H9 (cell line): ENCODE measurements around the gene MROH7. TPM values are rescaled to one million over a fixed set of nuclear protein-coding genes. Genes with fewer than 3 reads are reported as not detected.

Experiments
- DNase-seq: peaks from one replicate; pipeline ENCODE4 v3.0.0-alpha.2; 2017
- H2AFZ ChIP-seq: one replicate; pipeline ENCODE4 v1.6.1; 2013; ENCODE audit warnings: mild to moderate bottlenecking, low read length, control low read depth, moderate library complexity
- H2AK5ac ChIP-seq: 2 replicates; pipeline ENCODE4 v1.6.1; 2013; ENCODE audit warnings: low read length, control low read depth, mixed read lengths; ENCODE audit not compliant: insufficient read length
- H2BK120ac ChIP-seq: one replicate; pipeline ENCODE4 v1.6.1; 2013; ENCODE audit warnings: low read depth, mild to moderate bottlenecking, low read length, control low read depth, inconsistent platforms; ENCODE audit not compliant: poor library complexity, severe bottlenecking
- H2BK12ac ChIP-seq: 2 replicates; pipeline ENCODE4 v1.6.1; 2013; ENCODE audit warnings: low read length, control low read depth, mixed read lengths, low read depth; ENCODE audit not compliant: insufficient read length
- H2BK15ac ChIP-seq: 2 replicates; pipeline ENCODE4 v1.6.1; 2013; ENCODE audit warnings: low read depth, low read length, control low read depth
- H2BK20ac ChIP-seq: one replicate; pipeline ENCODE4 v1.6.1; 2013; ENCODE audit warnings: low read depth, mild to moderate bottlenecking, low read length, control low read depth, inconsistent platforms; ENCODE audit not compliant: poor library complexity, severe bottlenecking
- H2BK5ac ChIP-seq: 2 replicates; pipeline ENCODE4 v1.6.1; 2013; ENCODE audit warnings: low read length, control low read depth, mixed read lengths; ENCODE audit not compliant: insufficient read length
- H3K14ac ChIP-seq: 2 replicates; pipeline ENCODE4 v1.6.1; 2013; ENCODE audit warnings: low read length, control low read depth; ENCODE audit not compliant: insufficient read depth
- H3K18ac ChIP-seq: 2 replicates; pipeline ENCODE4 v1.6.1; 2013; ENCODE audit warnings: low read depth, mild to moderate bottlenecking, mixed read lengths, low read length, control low read depth; ENCODE audit not compliant: insufficient read length
- H3K23ac ChIP-seq: 2 replicates; pipeline ENCODE4 v1.6.1; 2013; ENCODE audit warnings: low read length, control low read depth, mixed read lengths, low read depth; ENCODE audit not compliant: insufficient read length
- H3K23me2 ChIP-seq: 2 replicates; pipeline ENCODE4 v1.6.1; 2013; ENCODE audit warnings: low read depth, mild to moderate bottlenecking, mixed read lengths, low read length, control low read depth; ENCODE audit not compliant: insufficient read length, poor library complexity, severe bottlenecking
- H3K27ac ChIP-seq: 2 replicates; pipeline ENCODE4 v1.5.1; 2013; ENCODE audit warnings: low read length, control low read depth, mixed read lengths, low read depth; ENCODE audit not compliant: insufficient read length
- H3K27me3 ChIP-seq: 2 replicates; pipeline ENCODE4 v1.6.1; 2013; ENCODE audit warnings: low read length, control low read depth, inconsistent platforms; ENCODE audit not compliant: insufficient read depth
- H3K4ac ChIP-seq: 2 replicates; pipeline ENCODE4 v1.6.1; 2013; ENCODE audit warnings: low read depth, mild to moderate bottlenecking, control low read depth, inconsistent platforms, low read length, moderate library complexity
- H3K4me1 ChIP-seq: 2 replicates; pipeline ENCODE4 v1.6.1; 2013; ENCODE audit warnings: low read length, control low read depth, inconsistent platforms; ENCODE audit not compliant: insufficient read depth
- H3K4me2 ChIP-seq: 2 replicates; pipeline ENCODE4 v1.6.1; 2013; ENCODE audit warnings: low read length, control low read depth, mixed read lengths; ENCODE audit not compliant: insufficient read length, insufficient read depth
- H3K56ac ChIP-seq: 2 replicates; pipeline ENCODE4 v1.6.1; 2013; ENCODE audit warnings: low read depth, mild to moderate bottlenecking, mixed read lengths, low read length, control low read depth; ENCODE audit not compliant: insufficient read length
- H3K79me1 ChIP-seq: 2 replicates; pipeline ENCODE4 v1.6.1; 2013; ENCODE audit warnings: low read depth, mild to moderate bottlenecking, moderate library complexity, low read length, control low read depth, inconsistent platforms; ENCODE audit not compliant: insufficient read depth, poor library complexity, severe bottlenecking
- H3K79me2 ChIP-seq: 2 replicates; pipeline ENCODE4 v1.6.1; 2013; ENCODE audit warnings: low read length, control low read depth, inconsistent platforms; ENCODE audit not compliant: insufficient read depth
- H3K9ac ChIP-seq: 2 replicates; pipeline ENCODE4 v1.6.1; 2013; ENCODE audit warnings: low read length, control low read depth, mixed read lengths; ENCODE audit not compliant: insufficient read length; ENCODE audit errors: extremely low read depth
- H3K9me3 ChIP-seq: one replicate; pipeline ENCODE4 v1.6.1; 2013; ENCODE audit warnings: low read depth, low read length, inconsistent platforms; ENCODE audit not compliant: control insufficient read depth
- H3T11ph ChIP-seq: one replicate; pipeline ENCODE4 v1.6.1; 2013; ENCODE audit warnings: mild to moderate bottlenecking, low read length, control low read depth, inconsistent platforms
- H4K20me1 ChIP-seq: one replicate; pipeline ENCODE4 v1.6.1; 2013; ENCODE audit not compliant: control insufficient read depth, insufficient read length, insufficient read depth
- H4K5ac ChIP-seq: 2 replicates; pipeline ENCODE4 v1.6.1; 2013; ENCODE audit warnings: low read depth, mild to moderate bottlenecking, mixed read lengths, low read length, control low read depth; ENCODE audit not compliant: insufficient read length
- H4K8ac ChIP-seq: replicated peaks from 2 replicates; pipeline ENCODE4 v1.6.1; 2013; ENCODE audit warnings: low read length, control low read depth, mixed read lengths, low read depth; ENCODE audit not compliant: insufficient read length
- H4K91ac ChIP-seq: 2 replicates; pipeline ENCODE4 v1.6.1; 2013; ENCODE audit warnings: low read depth, mild to moderate bottlenecking, moderate library complexity, mixed read lengths, low read length, control low read depth; ENCODE audit not compliant: insufficient read length
- H3K27ac Mint-ChIP-seq, 3 experiments: 2 replicates in 2 of 3; 3 replicates in 1 of 3; pipeline ENCODE4 v1.8.0; 2020 to 2021; ENCODE audit warnings: mixed read lengths in 3 of 3, mild to moderate bottlenecking in 1 of 3, moderate library complexity in 1 of 3
- H3K27me3 Mint-ChIP-seq: 2 replicates; pipeline ENCODE4 v1.8.0; 2021; ENCODE audit warnings: low read depth, mild to moderate bottlenecking, moderate library complexity, mixed read lengths
- H3K36me3 Mint-ChIP-seq, 3 experiments: 2 replicates in 2 of 3; 3 replicates in 1 of 3; pipeline ENCODE4 v1.8.0; 2020 to 2021; ENCODE audit warnings: low read depth in 3 of 3, mixed read lengths in 3 of 3; ENCODE audit not compliant: insufficient read depth in 1 of 3
- H3K4me1 Mint-ChIP-seq, 2 experiments: 2 replicates each; pipeline ENCODE4 v1.8.0; 2020; ENCODE audit warnings: mixed read lengths in 2 of 2
- H3K4me3 Mint-ChIP-seq, 2 experiments: 2 replicates in 1 of 2; 3 replicates in 1 of 2; pipeline ENCODE4 v1.8.0; 2020 to 2021; ENCODE audit warnings: mild to moderate bottlenecking in 2 of 2, mixed read lengths in 2 of 2, moderate library complexity in 1 of 2
- H3K9me3 Mint-ChIP-seq, 2 experiments: 2 replicates in 1 of 2; 3 replicates in 1 of 2; pipeline ENCODE4 v1.8.0; 2020; ENCODE audit warnings: mild to moderate bottlenecking in 2 of 2, mixed read lengths in 2 of 2, moderate library complexity in 1 of 2
- CTCF ChIP-seq: fragments of 200-600 bp; sonication (generic); conservative IDR thresholded peaks from 3 replicates; pipeline ENCODE4 v1.8.0; 2021; ENCODE audit warnings: antibody characterized with exemption, mild to moderate bottlenecking
- WGBS: extraction: QIAGEN DNeasy Blood & Tissue Kit; methylation state at CpG from one replicate; pipeline ENCODE4 v1.1.7; 2013; ENCODE audit warnings: missing lambda C conversion rate, low lambda C conversion rate, mixed read lengths; ENCODE audit not compliant: insufficient read length; ENCODE audit errors: extremely low coverage; 5-methylcytosine and 5-hydroxymethylcytosine counted together
- total RNA-seq: library from RNA; stranded (reverse); gene quantifications from 2 replicates; pipeline ENCODE4 v1.2.1, GENCODE V29; 2021

The MROH7 gene
- total RNA-seq, 1 experiment from 2014 or later: 0.09 TPM

DNA sequence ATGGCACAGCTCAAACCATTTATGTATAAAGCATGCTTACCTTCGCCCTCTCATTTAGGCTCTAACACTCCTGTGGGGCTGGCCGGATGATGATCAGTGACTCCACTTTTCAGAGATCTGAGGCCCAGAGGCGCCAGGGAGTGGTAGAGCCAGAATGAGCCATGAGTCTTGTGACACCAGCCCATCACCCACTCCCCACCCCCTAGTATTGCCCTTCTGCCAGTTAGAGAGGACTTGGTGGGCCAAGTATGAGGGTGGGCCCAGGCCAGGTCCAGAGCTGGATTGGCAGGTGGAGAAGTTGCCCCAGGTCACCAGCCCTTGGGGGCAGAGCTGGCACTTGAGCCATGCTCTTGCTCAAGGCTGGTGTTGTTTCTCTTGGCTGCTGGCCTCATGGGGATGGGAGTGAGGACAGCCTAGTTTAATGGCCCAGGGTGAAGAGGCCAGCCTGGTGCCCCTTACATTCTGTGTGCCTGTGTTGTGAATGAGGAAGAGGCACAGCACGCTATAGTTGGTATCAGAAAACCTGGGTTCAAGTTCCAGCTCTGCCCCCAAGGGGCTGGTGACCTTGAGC lies 43.8 kb downstream of the MROH7 start:
- H3K4me1 ChIP-seq: no peaks in the 10 kb centered on the region
- H4K20me1 ChIP-seq: no peaks in the 10 kb centered on the region
- no peak for TF ChIP-seq CTCF
- H4K8ac ChIP-seq: no peak overlapping the region
- H2BK15ac ChIP-seq: no peak overlapping the region
- H3T11ph ChIP-seq: no peak overlapping the region
- no peak overlapping the region for H3K27ac ChIP-seq
- H2BK20ac ChIP-seq: no peak overlapping the region
- no peak overlapping the region for H3K14ac ChIP-seq
- no peaks in the 10 kb centered on the region for H3K23me2 ChIP-seq
- DNase-seq: no peak
- H2AK5ac ChIP-seq: no peak overlapping the region
- no peak overlapping the region for H3K4me2 ChIP-seq
- H3K18ac ChIP-seq: no peak overlapping the region
- no peak overlapping the region for H3K56ac ChIP-seq
- H3K9me3 Mint-ChIP-seq: no peaks in the 10 kb centered on the region; a peak in 1 of 5 replicates
- no peak overlapping the region for H3K4ac ChIP-seq
- no peak overlapping the region for H2BK5ac ChIP-seq
- no peak overlapping the region for H3K27ac Mint-ChIP-seq
- H3K4me1 Mint-ChIP-seq: peaks cover 0 to 5% of the 10 kb centered on the region in 2 experiments; a peak in 2 of 4 replicates
- WGBS: no CpG with 5 or more reads among the region's 4 CpGs
- no peak overlapping the region for H4K91ac ChIP-seq
- no peaks in the 10 kb centered on the region for H3K9me3 ChIP-seq
- H3K79me2 ChIP-seq: no peaks in the 10 kb centered on the region
- no peaks in the 10 kb centered on the region for H3K36me3 Mint-ChIP-seq
- H3K4me3 Mint-ChIP-seq: no peak overlapping the region
- peaks cover 4% of the 10 kb centered on the region for H3K27me3 Mint-ChIP-seq
- H2AFZ ChIP-seq: no peak overlapping the region
- no peak overlapping the region for H2BK12ac ChIP-seq
- no peak overlapping the region for H3K9ac ChIP-seq
- no peaks in the 10 kb centered on the region for H3K79me1 ChIP-seq
- H4K5ac ChIP-seq: no peak overlapping the region
- H3K27me3 ChIP-seq: no peaks in the 10 kb centered on the region
- no peak overlapping the region for H2BK120ac ChIP-seq
- H3K23ac ChIP-seq: no peak overlapping the region
